Psoas muscle (tissue), 8 donors: ENCODE results near the gene HDAC8. TPM values are rescaled to one million over a fixed set of nuclear protein-coding genes. Genes with fewer than 3 reads are reported as not detected.
"Not testable (repeated sequence)": the region's sequence is repeated elsewhere in the genome, so short reads cannot be mapped to it uniquely, and the experiment has no call there.

Experiments
- ATAC-seq, 4 donors: fragments of 200-7000 bp; cut with Tn5 transposase; one replicate each; pipeline ENCODE4 v1.9.1; 2020; ENCODE audit warnings: moderate library complexity in 3 of 4, mild to moderate bottlenecking in 2 of 4
- DNase-seq, 2 donors: peaks; one replicate each; pipeline ENCODE4 v3.0.0-alpha.2; 2020
- H3K27ac ChIP-seq: fragments of 200-600 bp; one replicate; pipeline ENCODE4 v1.8.0; 2022
- H3K27me3 ChIP-seq, 3 donors: fragments of 200-600 bp in 1 of 3; one replicate each; pipeline versions ENCODE4 v1.6.1 to v1.8.0; 2013 to 2022; ENCODE audit warnings: low read length in 2 of 3, mild to moderate bottlenecking in 2 of 3, moderate library complexity in 1 of 3; ENCODE audit not compliant: insufficient read depth in 3 of 3
- H3K36me3 ChIP-seq, 2 donors: fragments of 200-600 bp in 1 of 2; one replicate each; pipeline versions ENCODE4 v1.6.1 to v1.8.0; 2013 to 2022; ENCODE audit warnings: low read depth in 1 of 2, mild to moderate bottlenecking in 1 of 2, moderate library complexity in 1 of 2; ENCODE audit not compliant: insufficient read depth in 1 of 2
- H3K4me1 ChIP-seq: fragments of 200-600 bp; one replicate; pipeline ENCODE4 v1.8.0; 2022
- H3K4me3 ChIP-seq: fragments of 200-600 bp; one replicate; pipeline ENCODE4 v1.8.0; 2022; ENCODE audit warnings: mild to moderate bottlenecking
- H3K9me3 ChIP-seq: fragments of 200-600 bp; one replicate; pipeline ENCODE4 v1.8.0; 2022
- WGBS, 3 donors: extraction: QIAGEN DNeasy Blood & Tissue Kit; methylation state at CpG; one replicate each; pipeline versions ENCODE4 v1.1.6 to v1.1.7; 2013; 5-methylcytosine and 5-hydroxymethylcytosine counted together
- intact Hi-C, 2 donors: fragments of 100-400 bp; cut with DNase I; formaldehyde crosslinking; loops; one replicate each; pipeline versions ENCODE4 v1.11.0 to v1.14.2; 2022
- polyA plus RNA-seq, 3 donors: library from polyadenylated mRNA; stranded (reverse); fragments of 200-250 nt; gene quantifications; one replicate each; pipeline ENCODE4 v1.2.3, GENCODE V29; 2013
- total RNA-seq, 4 donors: library from RNA; stranded (reverse); fragmentation: NEBNext Ultra II Directional in 2 of 4; extraction: Animal tissue kit (Norgen Biotek cat#: 25700) in 2 of 4; gene quantifications; one replicate each; pipeline versions ENCODE4 v1.2.1 to v1.2.4, GENCODE V29; 2021 to 2023
- TF ChIP-seq, protein P1 (sequence below): fragments of 200-600 bp; IDR thresholded peaks from one replicate; pipeline ENCODE4 v1.8.0; 2022; ENCODE audit warnings: antibody characterized with exemption
- donor health status: healthy with polysubstance abuse.
- donor health status: DM: no; HTN: no; CAD: no; lungs with moderate emphysema.
- donor health status: Bipolar disorder and iron deficiency.
- donor health status: healthy.
- donor health status: DM: yes; HTN: yes; CAD: no.
- donor health status: DM: no; HTN: no; CAD: no.
- donor health status: DM: no; HTN: no; CAD: no.
- donor health status: DM: yes; HTN: yes; CAD: no.

HDAC8 gene
- total and polyA plus RNA-seq, 7 donors = 5.8 to 17.5 (median 10.8) TPM

- Histone ChIP-seq H3K27ac (no peak overlapping the region), H3K36me3 (peaks cover 0 to 6% of the 10 kb centered on the region in 2 donors), H3K4me3 (no peak overlapping the region), H3K27me3 (no peaks in the 10 kb centered on the region), H3K4me1 (no peaks in the 10 kb centered on the region), H3K9me3 (no peaks in the 10 kb centered on the region)
- TF ChIP-seq, protein P1, sequence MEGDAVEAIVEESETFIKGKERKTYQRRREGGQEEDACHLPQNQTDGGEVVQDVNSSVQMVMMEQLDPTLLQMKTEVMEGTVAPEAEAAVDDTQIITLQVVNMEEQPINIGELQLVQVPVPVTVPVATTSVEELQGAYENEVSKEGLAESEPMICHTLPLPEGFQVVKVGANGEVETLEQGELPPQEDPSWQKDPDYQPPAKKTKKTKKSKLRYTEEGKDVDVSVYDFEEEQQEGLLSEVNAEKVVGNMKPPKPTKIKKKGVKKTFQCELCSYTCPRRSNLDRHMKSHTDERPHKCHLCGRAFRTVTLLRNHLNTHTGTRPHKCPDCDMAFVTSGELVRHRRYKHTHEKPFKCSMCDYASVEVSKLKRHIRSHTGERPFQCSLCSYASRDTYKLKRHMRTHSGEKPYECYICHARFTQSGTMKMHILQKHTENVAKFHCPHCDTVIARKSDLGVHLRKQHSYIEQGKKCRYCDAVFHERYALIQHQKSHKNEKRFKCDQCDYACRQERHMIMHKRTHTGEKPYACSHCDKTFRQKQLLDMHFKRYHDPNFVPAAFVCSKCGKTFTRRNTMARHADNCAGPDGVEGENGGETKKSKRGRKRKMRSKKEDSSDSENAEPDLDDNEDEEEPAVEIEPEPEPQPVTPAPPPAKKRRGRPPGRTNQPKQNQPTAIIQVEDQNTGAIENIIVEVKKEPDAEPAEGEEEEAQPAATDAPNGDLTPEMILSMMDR = no peak
- ATAC-seq (no peak), DNase-seq (no peak)
- 58 to 94% (median 93%) methylated on average over 2 of the region's 2 CpGs for WGBS, 3 donors
- intact Hi-C loops = no loop called here
Measured at GRCh38 chrX:72465889-72466288, 106.8 kb downstream of the HDAC8 start.

DNA sequence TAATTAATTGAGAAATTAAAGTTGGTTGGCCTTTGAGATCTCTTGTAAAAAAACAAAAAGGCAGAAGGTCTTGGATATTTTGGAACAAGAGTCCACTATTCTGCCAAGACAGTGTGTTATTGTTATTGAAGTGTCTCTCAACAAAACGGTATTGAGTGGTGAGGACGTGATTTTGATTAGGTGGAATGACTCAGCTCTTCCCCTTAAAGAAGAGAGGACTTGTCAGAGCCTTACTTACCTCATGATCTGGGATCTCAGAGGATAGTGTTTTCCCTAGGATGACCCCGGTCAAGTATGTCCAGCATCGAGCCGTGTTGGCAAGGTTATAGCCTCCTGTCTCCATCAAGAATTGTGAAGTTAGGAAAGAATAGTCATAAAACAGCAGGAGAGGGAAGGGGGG lies 110.9 kb downstream of the HDAC8 start:
- ATAC-seq = no peak
- intact Hi-C loops = no loop called here
- no peak overlapping the region for H3K4me3 ChIP-seq

DNA sequence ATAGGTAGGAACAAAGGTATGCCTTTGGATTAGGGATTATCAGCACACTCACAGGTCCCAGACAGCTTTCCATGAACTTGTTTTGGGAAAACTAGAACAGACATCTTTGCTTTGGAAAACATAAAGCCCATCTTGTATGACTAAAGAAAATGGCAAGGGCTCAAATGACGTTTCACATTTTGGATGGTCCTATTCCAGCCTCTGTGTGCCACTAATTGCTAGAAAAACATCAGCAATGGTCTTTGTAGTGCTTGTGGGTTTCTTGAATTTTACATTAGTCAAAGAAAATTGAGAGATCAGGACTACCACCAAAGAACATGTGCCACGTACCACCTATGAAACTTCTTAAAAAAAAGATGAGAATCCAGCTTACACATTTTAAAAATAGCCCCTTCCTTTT lies 111.4 kb downstream of the HDAC8 start:
- peaks cover 0 to 6% of the 10 kb centered on the region in 2 donors for H3K36me3 ChIP-seq
- DNase-seq (no peak), ATAC-seq (no peak)
- no peaks in the 10 kb centered on the region for H3K4me1 ChIP-seq
- intact Hi-C loops = no loop called here
- no peaks in the 10 kb centered on the region for H3K27me3 ChIP-seq
- 48 to 79% (median 69%) methylated on average over 2 of the region's 2 CpGs for WGBS, 3 donors
- TF ChIP-seq, protein P1 = no peak
- H3K27ac ChIP-seq = no peak overlapping the region
- H3K4me3 ChIP-seq = no peak overlapping the region
- H3K9me3 ChIP-seq = no peaks in the 10 kb centered on the region

More for the DNA sequence above, 110.9 kb downstream of the HDAC8 start:
- Histone ChIP-seq H3K27me3 (no peaks in the 10 kb centered on the region), H3K4me1 (no peaks in the 10 kb centered on the region), H3K36me3 (peaks cover 0 to 6% of the 10 kb centered on the region in 2 donors), H3K27ac (no peak overlapping the region), H3K9me3 (no peaks in the 10 kb centered on the region)
- TF ChIP-seq, protein P1 = no peak
- WGBS, 3 donors = 46 to 54% (median 52%) methylated on average over 5 of the region's 5 CpGs
- no peak for DNase-seq

DNA sequence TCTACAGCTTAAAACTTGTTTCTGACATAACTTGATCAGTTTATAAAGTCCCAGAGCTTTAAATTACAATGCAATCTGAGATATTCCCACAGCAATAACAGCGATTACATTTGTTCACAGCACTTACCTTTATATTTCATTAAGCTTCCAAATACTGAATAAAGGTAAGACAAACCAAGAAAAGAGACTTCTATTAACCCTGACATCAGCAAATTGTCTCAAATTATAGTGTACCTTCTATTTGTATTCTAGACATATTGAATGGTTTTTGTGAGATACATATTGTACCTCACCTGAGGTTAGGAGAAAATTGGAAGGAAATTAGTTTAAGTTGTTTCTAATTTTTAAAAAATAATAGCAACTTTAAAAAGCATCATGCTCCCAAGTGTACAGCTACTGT lies 111.9 kb downstream of the HDAC8 start:
- no peaks in the 10 kb centered on the region for H3K9me3 ChIP-seq
- no peaks in the 10 kb centered on the region for H3K4me1 ChIP-seq
- H3K4me3 ChIP-seq = no peak overlapping the region
- TF ChIP-seq, protein P1 = no peak
- no peaks in the 10 kb centered on the region for H3K27me3 ChIP-seq
- no peak overlapping the region for H3K27ac ChIP-seq
- intact Hi-C loops = no loop called here
- DNase-seq (no peak), ATAC-seq (no peak)
- H3K36me3 ChIP-seq = peaks cover 0 to 6% of the 10 kb centered on the region in 2 donors
- 86 to 100% (median 86%) methylated on average over 1 of the region's 1 CpG for WGBS, 3 donors

- ATAC-seq, H3K27ac ChIP-seq, DNase-seq, intact Hi-C loops, H3K4me3 ChIP-seq, H3K36me3 ChIP-seq, H3K4me1 ChIP-seq, H3K27me3 ChIP-seq: not testable (repeated sequence)
- peaks cover 13% of the 10 kb centered on the region for H3K9me3 ChIP-seq
- WGBS, 3 donors = 95 to 100% (median 97%) methylated on average over 1 of the region's 1 CpG
Measured at GRCh38 chrX:72449034-72449433, 123.6 kb downstream of the HDAC8 start.

DNA sequence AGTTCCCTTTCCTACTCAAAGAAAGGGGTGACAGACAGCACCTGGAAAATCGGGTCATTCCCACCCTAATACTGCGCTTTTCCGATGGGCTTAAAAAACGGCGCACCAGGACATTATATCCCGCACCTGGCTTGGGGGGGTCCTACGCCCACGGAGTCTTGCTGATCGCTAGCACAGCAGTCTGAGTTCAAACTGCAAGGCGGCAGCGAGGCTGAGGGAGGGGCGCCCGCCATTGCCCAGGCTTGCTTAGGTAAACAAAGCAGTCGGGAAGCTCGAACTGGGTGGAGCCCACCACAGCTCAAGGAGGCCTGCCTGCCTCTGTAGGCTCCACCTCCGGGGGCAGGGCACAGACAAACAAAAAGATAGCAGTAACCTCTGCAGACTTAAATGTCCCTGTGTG lies 131.9 kb downstream of the HDAC8 start:
- intact Hi-C loops, ATAC-seq: not testable (repeated sequence)

More for the DNA sequence above, 131.9 kb downstream of the HDAC8 start:
- H3K4me3 ChIP-seq, H3K27ac ChIP-seq, H3K27me3 ChIP-seq, H3K9me3 ChIP-seq, H3K4me1 ChIP-seq, DNase-seq, H3K36me3 ChIP-seq: not testable (repeated sequence)
- 84 to 100% (median 96%) methylated on average over 11 to 16 of the region's 16 CpGs for WGBS, 3 donors
